Measurements from ENCODE around the gene RAD51B. TPM values are rescaled to one million over a fixed set of nuclear protein-coding genes. Genes with fewer than 3 reads are reported as not detected.

RAD51B gene
- total RNA-seq, 2 experiments from 2014 or later, result 27.4 to 31.6 TPM

DNA sequence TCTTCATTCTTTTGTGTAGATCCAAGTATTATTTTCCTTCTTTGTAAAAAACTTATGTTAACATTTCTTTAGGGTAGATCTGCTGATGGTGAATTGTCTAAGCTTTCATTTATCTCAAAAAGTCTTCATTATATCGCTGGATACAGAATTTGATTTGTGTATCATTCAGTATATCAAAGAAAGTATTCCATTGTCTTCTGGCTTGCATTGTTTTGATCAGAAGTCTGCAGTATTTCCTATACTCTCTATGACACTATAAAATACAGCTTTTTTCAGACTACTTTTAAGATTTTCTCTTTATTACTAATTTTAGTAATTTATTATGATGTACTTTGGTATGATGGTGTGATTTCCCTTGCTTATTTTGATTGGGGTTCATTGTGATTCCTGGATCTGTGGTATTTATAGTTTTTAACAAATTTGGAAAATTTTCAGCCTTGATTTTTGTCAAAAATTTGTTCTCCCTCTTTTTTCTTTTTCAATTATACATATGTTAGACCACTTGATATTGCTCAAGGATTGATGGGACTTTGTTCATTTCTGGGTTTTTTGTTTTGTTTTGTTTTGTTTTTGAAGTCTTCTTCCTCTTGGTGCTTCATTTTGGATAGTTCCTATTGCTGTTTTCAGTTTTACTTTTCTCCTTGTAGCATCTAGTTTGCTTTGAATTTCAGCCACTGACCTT, 796.8 kb downstream of the RAD51B start:
- Mint-ChIP-seq H3K9me3 (peaks cover 39% of the 10 kb centered on the region), H3K27ac (no peak overlapping the region), H3K36me3 (peaks cover 21% of the 10 kb centered on the region), H3K27me3 (no peaks in the 10 kb centered on the region), H3K4me1 (no peaks in the 10 kb centered on the region), H3K4me3 (no peak overlapping the region)
- no peak for DNase-seq

- Mint-ChIP-seq H3K27ac (no peak overlapping the region), H3K27me3 (no peaks in the 10 kb centered on the region), H3K9me3 (peaks cover 27% of the 10 kb centered on the region), H3K4me1 (peaks cover 8% of the 10 kb centered on the region), H3K4me3 (no peak overlapping the region), H3K36me3 (peaks cover 13% of the 10 kb centered on the region)
- DNase-seq, result no peak
These were observed 800.4 kb downstream of the RAD51B start for GRCh38 chr14:68619790-68620574.

- Mint-ChIP-seq H3K4me3 (no peak overlapping the region), H3K36me3 (peaks cover 8% of the 10 kb centered on the region), H3K9me3 (peaks cover 18% of the 10 kb centered on the region), H3K4me1 (peaks cover 8% of the 10 kb centered on the region), H3K27ac (no peak overlapping the region), H3K27me3 (no peaks in the 10 kb centered on the region)
- no peak for DNase-seq
These were observed 802.1 kb downstream of the RAD51B start for GRCh38 chr14:68621400-68622365.

GRCh38 chr14:68622856-68623255, 803.3 kb downstream of the RAD51B start:
- Mint-ChIP-seq H3K4me3 (no peak overlapping the region), H3K36me3 (peaks cover 4% of the 10 kb centered on the region), H3K27me3 (no peaks in the 10 kb centered on the region), H3K4me1 (peaks cover 11% of the 10 kb centered on the region), H3K27ac (peak overlapping the region; percentile 18), H3K9me3 (peaks cover 10% of the 10 kb centered on the region)
- no peak for DNase-seq

GRCh38 chr14:68623307-68623706, 803.7 kb downstream of the RAD51B start:
- Mint-ChIP-seq H3K4me3 (no peak overlapping the region), H3K27ac (no peak overlapping the region), H3K36me3 (peaks cover 3% of the 10 kb centered on the region), H3K4me1 (peaks cover 11% of the 10 kb centered on the region), H3K27me3 (no peaks in the 10 kb centered on the region), H3K9me3 (peaks cover 7% of the 10 kb centered on the region)
- DNase-seq, result no peak

DNA sequence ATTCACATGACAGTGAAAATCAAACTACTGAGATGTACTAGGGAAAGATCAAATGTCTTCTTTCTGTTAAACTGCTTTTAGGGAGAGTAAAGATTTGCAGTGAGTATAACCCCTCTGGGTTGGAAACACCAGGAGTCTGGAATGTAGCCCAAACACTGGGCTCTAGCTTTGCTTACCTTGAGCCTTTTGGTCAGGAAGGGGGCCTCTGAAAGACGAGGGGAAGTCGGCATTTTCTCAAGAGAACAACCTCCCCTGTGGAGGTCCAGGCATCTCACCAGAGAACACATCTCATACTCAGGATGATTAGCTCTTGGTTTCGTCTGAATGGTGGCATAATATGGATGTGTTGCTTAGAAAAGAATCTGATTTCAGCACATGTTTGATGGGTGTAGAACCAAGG, 804.2 kb downstream of the RAD51B start:
- Mint-ChIP-seq H3K4me1 (peaks cover 15% of the 10 kb centered on the region), H3K27ac (no peak overlapping the region), H3K4me3 (no peak overlapping the region)

GRCh38 chr14:68624541-68625220, 805.1 kb downstream of the RAD51B start:
- H3K4me1 Mint-ChIP-seq, result peaks cover 17% of the 10 kb centered on the region
- no peaks in the 10 kb centered on the region for H3K27me3 Mint-ChIP-seq
- peaks cover 2% of the 10 kb centered on the region for H3K9me3 Mint-ChIP-seq
- no peak overlapping the region for H3K27ac Mint-ChIP-seq
- H3K36me3 Mint-ChIP-seq, result no peaks in the 10 kb centered on the region
- no peak overlapping the region for H3K4me3 Mint-ChIP-seq
- no peak for DNase-seq

More for the DNA sequence above, 804.2 kb downstream of the RAD51B start:
- peaks cover 2% of the 10 kb centered on the region for H3K9me3 Mint-ChIP-seq
- no peaks in the 10 kb centered on the region for H3K36me3 Mint-ChIP-seq
- no peaks in the 10 kb centered on the region for H3K27me3 Mint-ChIP-seq
- no peak for DNase-seq

GRCh38 chr14:68625366-68626090, 805.9 kb downstream of the RAD51B start:
- Mint-ChIP-seq H3K4me3 (no peak overlapping the region), H3K27me3 (no peaks in the 10 kb centered on the region), H3K4me1 (peaks cover 17% of the 10 kb centered on the region), H3K9me3 (peaks cover 2% of the 10 kb centered on the region), H3K36me3 (no peaks in the 10 kb centered on the region), H3K27ac (no peak overlapping the region)
- DNase-seq, result no peak

DNA sequence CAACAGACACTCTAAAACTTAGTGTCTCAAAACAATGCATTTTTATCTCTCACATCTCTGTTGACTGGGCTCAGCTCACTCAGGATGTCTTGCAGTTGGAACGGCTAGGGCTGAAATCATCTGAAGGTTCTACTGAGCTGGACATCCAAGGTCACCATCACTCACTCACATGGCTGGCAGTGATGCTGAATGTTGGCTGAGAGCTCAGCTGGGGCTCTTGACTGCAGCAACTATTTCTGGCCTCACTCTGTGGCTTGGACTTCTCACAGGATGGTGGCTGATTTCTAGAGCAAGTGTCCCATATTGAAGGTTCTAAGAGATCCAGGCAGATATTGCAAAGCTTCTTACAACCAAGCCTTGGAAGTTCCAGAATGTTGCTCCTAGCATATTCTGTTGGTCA, 806.8 kb downstream of the RAD51B start:
- no peak overlapping the region for H3K4me3 Mint-ChIP-seq
- no peaks in the 10 kb centered on the region for H3K27me3 Mint-ChIP-seq
- H3K9me3 Mint-ChIP-seq, result peaks cover 2% of the 10 kb centered on the region
- H3K27ac Mint-ChIP-seq, result no peak overlapping the region
- H3K4me1 Mint-ChIP-seq, result peaks cover 17% of the 10 kb centered on the region
- H3K36me3 Mint-ChIP-seq, result no peaks in the 10 kb centered on the region
- no peak for DNase-seq

DNA sequence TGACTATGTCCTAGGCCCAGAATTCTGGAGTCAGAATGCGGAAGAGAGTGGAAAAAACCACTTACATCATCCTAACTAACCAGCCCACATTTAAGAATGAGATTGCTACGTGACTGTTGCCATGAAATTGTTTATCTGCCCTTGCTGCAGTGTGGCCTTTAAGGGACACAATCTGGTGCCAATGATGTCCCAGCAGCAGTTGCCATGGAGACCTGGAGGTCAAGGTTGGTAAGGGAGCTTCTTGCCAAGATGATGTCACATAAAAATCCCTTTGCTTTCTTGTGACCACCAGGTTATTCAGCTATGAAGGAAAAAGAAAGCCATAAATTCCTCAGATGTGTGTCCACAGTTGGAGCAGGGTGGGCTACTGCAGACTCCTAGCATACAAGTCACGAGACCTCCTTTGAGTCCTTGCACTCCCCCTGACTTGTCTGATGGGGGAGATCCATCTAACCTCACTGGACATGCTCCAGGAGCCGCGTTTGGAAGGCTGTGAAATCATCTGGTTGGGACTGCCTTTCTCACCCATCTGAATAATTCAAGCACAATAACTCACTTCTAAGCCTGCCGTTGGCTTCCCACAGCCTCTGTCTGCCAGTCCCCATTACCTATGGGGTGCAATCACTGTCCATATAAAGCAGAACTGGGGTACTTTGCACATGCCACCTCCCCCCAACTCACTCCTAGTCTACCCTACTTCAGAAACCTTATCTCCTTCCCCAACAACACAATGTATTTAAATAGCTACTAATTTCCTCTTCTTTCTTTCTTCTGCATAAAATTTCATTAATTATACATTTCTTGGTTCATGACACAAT, 807.7 kb downstream of the RAD51B start:
- Mint-ChIP-seq H3K36me3 (no peaks in the 10 kb centered on the region), H3K27me3 (no peaks in the 10 kb centered on the region), H3K27ac (no peak overlapping the region), H3K4me3 (no peak overlapping the region), H3K9me3 (peaks cover under 1% of the 10 kb centered on the region), H3K4me1 (peaks cover 15% of the 10 kb centered on the region)
- DNase-seq, result no peak

GRCh38 chr14:68627868-68628604, 808.5 kb downstream of the RAD51B start:
- H3K27ac Mint-ChIP-seq, result no peak overlapping the region
- peaks cover 11% of the 10 kb centered on the region for H3K4me1 Mint-ChIP-seq
- H3K4me3 Mint-ChIP-seq, result peak overlapping the region; percentile 61
- no peaks in the 10 kb centered on the region for H3K9me3 Mint-ChIP-seq
- H3K27me3 Mint-ChIP-seq, result no peaks in the 10 kb centered on the region
- H3K36me3 Mint-ChIP-seq, result no peaks in the 10 kb centered on the region
- peak; percentile 48 for DNase-seq

GRCh38 chr14:68628605-68629310, 809.2 kb downstream of the RAD51B start:
- H3K27ac Mint-ChIP-seq, result no peak overlapping the region
- no peaks in the 10 kb centered on the region for H3K9me3 Mint-ChIP-seq
- H3K36me3 Mint-ChIP-seq, result no peaks in the 10 kb centered on the region
- peak overlapping the region; percentile 61 for H3K4me3 Mint-ChIP-seq
- no peaks in the 10 kb centered on the region for H3K27me3 Mint-ChIP-seq
- H3K4me1 Mint-ChIP-seq, result peaks cover 12% of the 10 kb centered on the region
- no peak for DNase-seq
